GM12874 (cell line): ENCODE measurements around the gene ZNF516.

Source experiments
- TF ChIP-seq, protein P1 (sequence below): IDR thresholded peaks from 2 replicates; pipeline ENCODE4 v1.5.1; 2011; ENCODE audit warnings: low read depth, mild to moderate bottlenecking, control low read depth, low read length, moderate library complexity; ENCODE audit not compliant: insufficient read depth

Gene ZNF516

DNA sequence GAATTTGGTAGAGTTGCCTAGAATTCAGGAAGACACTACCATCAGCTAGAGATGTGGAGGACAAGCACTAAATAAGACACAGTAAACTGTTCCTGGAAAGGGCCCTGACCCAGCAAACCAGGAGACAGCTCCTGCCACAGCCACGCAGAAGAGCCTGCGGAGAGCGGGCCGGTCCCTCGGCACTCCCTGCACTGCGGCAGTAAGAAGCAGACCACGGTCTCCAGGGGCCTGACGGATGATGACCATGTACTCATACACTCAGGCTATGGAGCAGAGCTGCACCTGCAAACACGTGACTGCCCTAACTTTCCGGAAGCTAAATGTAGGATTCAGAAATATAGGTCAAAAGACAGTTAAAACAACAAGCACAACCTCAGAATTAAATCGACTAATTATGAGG is 72.9 kb downstream of the ZNF516 start:
- TF ChIP-seq, protein P1, sequence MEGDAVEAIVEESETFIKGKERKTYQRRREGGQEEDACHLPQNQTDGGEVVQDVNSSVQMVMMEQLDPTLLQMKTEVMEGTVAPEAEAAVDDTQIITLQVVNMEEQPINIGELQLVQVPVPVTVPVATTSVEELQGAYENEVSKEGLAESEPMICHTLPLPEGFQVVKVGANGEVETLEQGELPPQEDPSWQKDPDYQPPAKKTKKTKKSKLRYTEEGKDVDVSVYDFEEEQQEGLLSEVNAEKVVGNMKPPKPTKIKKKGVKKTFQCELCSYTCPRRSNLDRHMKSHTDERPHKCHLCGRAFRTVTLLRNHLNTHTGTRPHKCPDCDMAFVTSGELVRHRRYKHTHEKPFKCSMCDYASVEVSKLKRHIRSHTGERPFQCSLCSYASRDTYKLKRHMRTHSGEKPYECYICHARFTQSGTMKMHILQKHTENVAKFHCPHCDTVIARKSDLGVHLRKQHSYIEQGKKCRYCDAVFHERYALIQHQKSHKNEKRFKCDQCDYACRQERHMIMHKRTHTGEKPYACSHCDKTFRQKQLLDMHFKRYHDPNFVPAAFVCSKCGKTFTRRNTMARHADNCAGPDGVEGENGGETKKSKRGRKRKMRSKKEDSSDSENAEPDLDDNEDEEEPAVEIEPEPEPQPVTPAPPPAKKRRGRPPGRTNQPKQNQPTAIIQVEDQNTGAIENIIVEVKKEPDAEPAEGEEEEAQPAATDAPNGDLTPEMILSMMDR = no peak

DNA sequence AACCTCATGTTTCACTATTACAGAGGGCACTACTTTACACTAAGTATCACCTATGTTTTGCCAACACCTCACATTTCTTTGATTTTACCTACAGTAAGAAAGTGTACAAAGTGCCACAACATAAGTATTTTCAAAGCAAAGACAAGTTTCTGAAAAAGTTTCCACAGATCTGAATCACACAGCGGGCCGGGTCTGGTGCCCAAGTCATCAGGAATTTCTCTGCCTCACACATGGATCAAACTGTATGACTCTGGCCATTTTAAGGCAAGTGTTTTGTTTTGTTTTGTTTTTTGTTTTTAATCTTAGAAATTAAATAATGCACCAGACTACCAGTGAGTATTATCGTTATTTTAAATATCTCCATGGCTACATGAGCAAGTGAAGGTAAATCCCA is 73.4 kb downstream of the ZNF516 start:
- TF ChIP-seq, protein P1 = no peak

DNA sequence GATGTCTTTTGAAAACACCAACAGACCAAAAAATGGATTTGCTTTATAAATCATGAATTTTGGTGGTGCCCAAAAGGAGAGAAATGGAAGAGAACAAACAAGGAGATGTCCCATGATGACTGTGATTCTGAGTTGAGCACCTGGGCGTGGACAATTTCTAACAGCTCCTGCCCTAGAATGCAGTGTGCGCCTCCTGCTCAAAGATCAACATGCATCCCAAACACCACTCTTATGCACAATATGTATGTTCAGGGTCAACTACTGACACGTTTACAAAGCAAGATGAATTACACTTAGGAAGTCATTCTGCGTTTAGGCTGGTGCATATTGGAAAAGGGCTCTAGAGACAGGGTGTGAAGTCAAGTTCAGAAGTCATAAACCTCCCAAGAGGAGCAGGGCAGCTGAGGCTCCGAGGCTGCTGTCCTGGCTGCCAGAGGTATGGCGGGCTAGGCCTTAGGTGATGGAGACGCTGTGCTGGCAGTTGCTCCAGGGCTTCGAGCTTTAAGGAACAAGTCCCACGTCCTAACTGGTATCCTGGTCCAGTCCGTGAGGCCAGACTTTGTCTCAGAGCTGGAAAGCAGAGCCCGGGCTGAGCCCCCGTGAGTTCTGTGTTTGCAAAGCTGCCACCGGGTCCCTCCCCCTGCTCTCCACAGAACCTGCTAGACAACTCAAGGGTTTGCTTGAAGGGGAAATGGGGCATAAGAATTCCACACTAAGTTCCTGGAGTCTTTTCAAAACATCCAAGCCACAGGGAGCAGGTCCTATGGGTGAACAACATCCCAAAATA is 74.0 kb downstream of the ZNF516 start:
- TF ChIP-seq, protein P1 = no peak

DNA sequence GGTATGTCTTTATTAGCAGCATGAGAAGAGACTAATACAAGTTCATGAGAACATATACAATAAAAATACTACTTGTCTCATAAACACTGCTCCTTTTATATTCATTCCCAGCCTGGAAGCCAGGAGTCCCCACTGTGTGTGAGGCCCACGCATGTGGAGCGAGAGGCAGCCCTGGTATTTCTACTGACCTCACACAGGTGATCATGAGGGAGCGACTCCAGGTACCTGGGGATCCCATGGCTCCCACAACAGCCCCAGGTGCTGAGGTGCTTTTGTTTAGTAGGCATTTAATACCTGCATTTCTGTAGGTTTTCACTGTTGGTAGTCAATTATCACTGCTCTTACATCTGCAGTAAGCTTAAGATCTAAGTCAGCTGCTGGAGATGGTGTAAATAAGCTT is 75.2 kb downstream of the ZNF516 start:
- TF ChIP-seq, protein P1 = no peak

DNA sequence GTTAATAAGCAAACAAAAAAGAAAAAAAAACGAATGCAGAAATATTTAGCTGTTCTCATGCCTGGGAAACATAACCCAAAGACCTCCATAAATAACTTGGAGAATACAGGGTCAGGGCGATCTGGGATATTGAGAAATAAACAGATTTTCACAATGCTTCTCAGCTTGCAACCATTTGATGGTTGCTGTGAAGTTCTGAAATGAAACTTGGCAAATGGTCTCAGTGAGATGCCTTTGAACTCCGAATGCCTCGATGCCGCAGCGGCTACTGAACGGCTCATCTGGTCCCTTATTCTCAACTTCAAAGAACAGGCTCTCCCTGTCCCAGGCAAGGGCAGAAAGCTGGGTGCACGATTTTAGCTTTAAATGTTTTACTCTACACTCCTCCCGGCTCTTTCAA is 78.1 kb downstream of the ZNF516 start:
- TF ChIP-seq, protein P1 = no peak

DNA sequence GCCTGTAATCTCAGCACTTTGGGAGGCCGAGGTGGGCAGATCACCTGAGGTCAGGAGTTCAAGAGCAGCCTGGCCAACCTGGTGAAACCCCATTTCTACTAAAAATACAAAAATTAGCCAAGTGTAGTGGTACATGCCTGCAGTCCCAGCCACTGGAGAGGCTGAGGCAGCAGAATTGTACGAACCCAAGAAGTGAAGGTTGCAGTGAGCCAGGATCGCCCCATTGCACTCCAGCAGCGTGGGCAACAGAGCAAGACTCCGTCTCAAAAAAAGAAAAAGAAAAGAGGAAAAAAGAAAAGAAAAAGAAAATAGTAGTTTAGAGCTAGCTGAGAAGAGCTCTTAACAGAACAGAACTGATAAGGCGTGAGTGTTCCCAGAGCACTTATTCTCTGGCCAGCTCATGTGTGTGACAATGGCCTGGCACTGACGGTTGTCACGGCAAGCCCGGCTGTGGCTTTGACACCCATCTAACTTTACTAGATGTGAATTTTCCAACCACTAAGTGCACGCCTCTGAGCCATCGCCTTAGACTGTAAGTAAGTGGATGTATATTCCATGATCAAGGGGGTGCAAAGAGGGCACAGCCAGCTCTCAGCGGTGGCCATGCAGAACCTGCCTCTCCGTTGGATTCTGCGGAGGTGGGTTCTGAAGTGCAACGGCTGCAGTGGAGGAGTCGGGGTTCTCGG is 80.0 kb downstream of the ZNF516 start:
- TF ChIP-seq, protein P1 = no peak

DNA sequence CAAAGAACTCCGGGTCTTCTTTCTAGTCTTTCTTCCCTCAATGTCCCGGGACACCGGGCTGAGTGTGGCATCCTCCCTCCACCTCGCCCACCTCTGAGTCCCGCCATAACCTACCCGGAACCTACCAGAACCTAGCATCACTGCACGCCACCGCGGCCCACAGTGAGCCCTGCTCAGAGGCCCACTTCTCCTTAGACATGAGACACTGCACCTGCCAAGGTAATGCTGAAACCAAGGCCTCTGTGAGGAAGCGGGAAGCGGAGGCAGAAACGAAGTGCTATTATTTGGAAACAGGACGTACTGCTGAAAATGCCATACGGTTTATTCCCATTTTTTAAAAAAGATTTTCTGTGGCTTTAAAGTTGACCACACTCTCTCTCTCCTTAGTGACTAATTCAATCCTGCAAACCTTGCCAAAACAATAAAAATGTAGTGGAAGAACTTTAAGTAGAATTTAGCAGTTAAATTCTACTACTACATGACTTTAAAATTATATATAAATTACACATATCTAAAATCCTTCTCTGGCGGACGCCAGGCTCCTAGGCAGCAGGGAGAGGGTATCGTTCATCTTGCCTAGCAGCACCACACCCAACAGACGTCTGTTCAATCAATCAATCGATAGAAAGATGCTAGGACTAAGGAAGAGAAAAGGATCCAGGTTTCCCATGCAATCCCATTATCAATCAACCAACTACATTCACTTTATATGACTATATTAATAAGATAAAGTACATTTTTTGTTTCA is 82.0 kb downstream of the ZNF516 start:
- TF ChIP-seq, protein P1 = no peak
